DND-41 (cell line): ENCODE data around the gene ADGRG6.
"Not testable (repeated sequence)": the region's sequence is repeated elsewhere in the genome, so short reads cannot be mapped to it uniquely, and the experiment has no call there.

Source experiments
- ATAC-seq: fragments of 200-7000 bp; cut with Tn5 transposase; 3 replicates; pipeline ENCODE4 v1.9.1; 2021; ENCODE audit warnings: low read depth; ENCODE audit not compliant: insufficient read depth
- DNase-seq: peaks from one replicate; pipeline ENCODE4 v3.0.0-alpha.2; 2020
- H2AFZ ChIP-seq: 2 replicates; pipeline ENCODE4 v1.6.0; 2012; ENCODE audit warnings: low read depth, low read length
- H3K27ac ChIP-seq: 2 replicates; pipeline ENCODE4 v1.5.1; 2012; ENCODE audit warnings: low read length, inconsistent platforms
- H3K27me3 ChIP-seq: fragments of 200-600 bp; sonication (generic); 2 replicates; pipeline ENCODE4 v1.6.0; 2012; ENCODE audit warnings: low read length, mild to moderate bottlenecking, inconsistent platforms; ENCODE audit not compliant: insufficient read depth, poor library complexity
- H3K36me3 ChIP-seq: 2 replicates; pipeline ENCODE4 v1.5.1; 2012; ENCODE audit warnings: low read length, inconsistent platforms; ENCODE audit not compliant: insufficient read depth
- H3K4me1 ChIP-seq: 2 replicates; pipeline ENCODE4 v1.5.1; 2012; ENCODE audit warnings: mild to moderate bottlenecking, low read length; ENCODE audit not compliant: insufficient read depth
- H3K4me2 ChIP-seq: 2 replicates; pipeline ENCODE4 v1.6.0; 2012; ENCODE audit warnings: mild to moderate bottlenecking, moderate library complexity, low read length, inconsistent platforms; ENCODE audit not compliant: insufficient read depth
- H3K4me3 ChIP-seq, 2 experiments: fragments of 200-600 bp in 1 of 2; shearing (Covaris generic) in 1 of 2; 2 replicates each; pipeline ENCODE4 v1.5.1; 2012 to 2016; ENCODE audit warnings: inconsistent platforms in 2 of 2, low read length in 2 of 2, mild to moderate bottlenecking in 2 of 2, low read depth in 1 of 2, moderate library complexity in 1 of 2
- H3K79me2 ChIP-seq: 2 replicates; pipeline ENCODE4 v1.6.0; 2012; ENCODE audit warnings: low read length, inconsistent platforms; ENCODE audit not compliant: insufficient read depth
- H3K9ac ChIP-seq: 2 replicates; pipeline ENCODE4 v1.6.0; 2012; ENCODE audit warnings: low read depth, mild to moderate bottlenecking, inconsistent platforms, low read length, moderate library complexity
- H3K9me3 ChIP-seq: 2 replicates; pipeline ENCODE4 v1.5.1; 2012; ENCODE audit warnings: low read length, moderate library complexity, mild to moderate bottlenecking, inconsistent platforms; ENCODE audit not compliant: insufficient read depth, severe bottlenecking
- H4K20me1 ChIP-seq: 2 replicates; pipeline ENCODE4 v1.6.0; 2012; ENCODE audit warnings: low read length; ENCODE audit not compliant: insufficient read depth
- EZH2 ChIP-seq: IDR thresholded peaks from 3 replicates; pipeline ENCODE4 v1.6.1; 2012; ENCODE audit warnings: borderline replicate concordance, low read depth, mild to moderate bottlenecking, moderate library complexity, low read length, inconsistent platforms; ENCODE audit not compliant: severe bottlenecking
- TF ChIP-seq, protein P1 (sequence below): IDR thresholded peaks from 2 replicates; pipeline ENCODE4 v1.5.1; 2012; ENCODE audit warnings: borderline replicate concordance, low read length, moderate library complexity, mild to moderate bottlenecking; ENCODE audit not compliant: poor library complexity, severe bottlenecking; ENCODE audit errors: extremely low read depth

The ADGRG6 gene

DNA sequence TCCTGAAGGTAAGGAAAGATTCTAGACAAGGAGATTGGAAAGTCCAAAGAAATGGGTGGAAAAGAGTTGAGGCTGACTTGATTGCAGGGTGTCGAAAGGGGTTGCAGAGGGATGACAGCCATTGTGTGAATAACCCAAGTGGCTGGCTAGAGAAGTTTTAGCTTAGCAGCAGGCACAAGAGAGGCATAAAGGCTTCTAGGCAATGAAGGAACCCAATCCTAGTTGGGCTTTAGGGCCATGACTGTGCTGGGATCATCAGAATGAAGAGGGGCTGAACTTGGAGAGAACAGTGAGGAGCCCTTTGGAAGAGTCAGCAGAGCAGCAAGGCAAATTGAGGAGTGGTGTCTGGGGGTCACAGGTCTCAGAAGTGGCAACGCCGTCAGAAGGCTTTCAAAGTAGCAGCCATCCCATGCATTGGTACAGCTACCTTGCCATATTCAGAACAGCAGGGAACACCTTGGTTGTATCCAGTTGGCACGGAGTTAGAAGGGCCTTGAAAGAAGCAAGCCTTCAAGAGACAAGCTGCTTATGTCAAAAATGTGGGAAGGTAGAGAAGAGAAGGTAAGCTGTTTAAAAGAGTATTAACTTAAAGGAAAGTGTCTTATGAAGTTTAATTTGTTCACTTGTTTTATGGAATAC lies 146.4 kb downstream of the ADGRG6 start:
- peaks cover 3% of the 10 kb centered on the region for H3K27me3 ChIP-seq
- ATAC-seq (no peak), DNase-seq (no peak)
- H3K4me2 ChIP-seq, result no peak overlapping the region
- no peaks in the 10 kb centered on the region for H3K4me1 ChIP-seq
- TF ChIP-seq, protein P1, sequence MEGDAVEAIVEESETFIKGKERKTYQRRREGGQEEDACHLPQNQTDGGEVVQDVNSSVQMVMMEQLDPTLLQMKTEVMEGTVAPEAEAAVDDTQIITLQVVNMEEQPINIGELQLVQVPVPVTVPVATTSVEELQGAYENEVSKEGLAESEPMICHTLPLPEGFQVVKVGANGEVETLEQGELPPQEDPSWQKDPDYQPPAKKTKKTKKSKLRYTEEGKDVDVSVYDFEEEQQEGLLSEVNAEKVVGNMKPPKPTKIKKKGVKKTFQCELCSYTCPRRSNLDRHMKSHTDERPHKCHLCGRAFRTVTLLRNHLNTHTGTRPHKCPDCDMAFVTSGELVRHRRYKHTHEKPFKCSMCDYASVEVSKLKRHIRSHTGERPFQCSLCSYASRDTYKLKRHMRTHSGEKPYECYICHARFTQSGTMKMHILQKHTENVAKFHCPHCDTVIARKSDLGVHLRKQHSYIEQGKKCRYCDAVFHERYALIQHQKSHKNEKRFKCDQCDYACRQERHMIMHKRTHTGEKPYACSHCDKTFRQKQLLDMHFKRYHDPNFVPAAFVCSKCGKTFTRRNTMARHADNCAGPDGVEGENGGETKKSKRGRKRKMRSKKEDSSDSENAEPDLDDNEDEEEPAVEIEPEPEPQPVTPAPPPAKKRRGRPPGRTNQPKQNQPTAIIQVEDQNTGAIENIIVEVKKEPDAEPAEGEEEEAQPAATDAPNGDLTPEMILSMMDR, result no peak
- no peak for TF ChIP-seq EZH2
- no peaks in the 10 kb centered on the region for H3K79me2 ChIP-seq
- H3K36me3 ChIP-seq, result no peaks in the 10 kb centered on the region
- H2AFZ ChIP-seq, result no peak overlapping the region
- H4K20me1 ChIP-seq, result no peaks in the 10 kb centered on the region
- no peak overlapping the region for H3K9ac ChIP-seq
- no peaks in the 10 kb centered on the region for H3K9me3 ChIP-seq
- H3K4me3 ChIP-seq, result no peak overlapping the region
- H3K27ac ChIP-seq, result no peak overlapping the region

DNA sequence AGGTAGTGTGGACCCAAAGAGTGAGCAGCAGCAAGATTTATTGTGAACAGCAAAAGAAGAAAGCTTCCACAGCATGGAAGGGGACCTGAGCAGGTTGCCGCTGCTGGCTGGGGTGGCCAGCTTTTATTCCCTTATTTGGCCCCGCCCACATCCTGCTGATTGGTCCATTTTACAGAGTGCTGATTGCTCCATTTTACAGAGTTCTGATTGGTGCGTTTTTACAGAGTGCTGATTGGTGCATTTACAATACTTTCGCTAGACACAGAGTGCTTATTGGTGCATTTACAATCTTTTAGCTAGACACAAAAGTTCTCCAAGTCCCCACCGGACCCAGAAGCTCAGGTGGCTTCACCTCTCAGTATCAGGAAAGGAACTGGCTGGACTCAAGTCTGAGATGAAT lies 149.0 kb downstream of the ADGRG6 start:
- H3K4me3 ChIP-seq, ATAC-seq, H3K4me1 ChIP-seq, DNase-seq, H3K79me2 ChIP-seq, H2AFZ ChIP-seq, H3K27ac ChIP-seq, H3K9me3 ChIP-seq, H3K27me3 ChIP-seq, H3K9ac ChIP-seq, H3K4me2 ChIP-seq, H3K36me3 ChIP-seq, H4K20me1 ChIP-seq: not testable (repeated sequence)

DNA sequence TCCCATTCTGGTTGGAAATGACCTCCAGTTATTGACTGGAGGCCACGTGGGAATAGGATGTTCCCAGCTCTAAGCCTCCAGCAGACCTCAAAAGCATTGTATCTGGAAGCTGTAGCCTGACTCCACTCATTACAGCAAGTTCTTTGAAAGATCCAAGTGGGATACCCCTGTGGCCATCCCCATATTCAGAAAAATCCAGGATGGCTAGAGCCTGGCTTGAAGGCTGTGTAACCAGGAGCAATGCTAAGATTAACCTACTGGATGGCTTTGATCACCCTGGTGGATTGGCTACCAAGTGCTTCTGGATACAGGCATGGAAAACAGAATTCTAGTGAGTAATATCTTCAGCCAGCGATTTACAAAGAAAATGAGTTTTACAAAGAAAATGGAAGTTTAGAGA lies 151.2 kb downstream of the ADGRG6 start:
- no peaks in the 10 kb centered on the region for H3K9me3 ChIP-seq
- ATAC-seq (no peak), DNase-seq (no peak)
- H3K4me2 ChIP-seq, result no peak overlapping the region
- H3K4me3 ChIP-seq, result no peak overlapping the region
- H3K9ac ChIP-seq, result no peak overlapping the region
- no peak overlapping the region for H2AFZ ChIP-seq
- TF ChIP-seq, protein P1, result no peak
- no peak for TF ChIP-seq EZH2
- H3K27me3 ChIP-seq, result no peaks in the 10 kb centered on the region
- H3K4me1 ChIP-seq, result no peaks in the 10 kb centered on the region
- no peaks in the 10 kb centered on the region for H4K20me1 ChIP-seq
- H3K79me2 ChIP-seq, result no peaks in the 10 kb centered on the region
- no peaks in the 10 kb centered on the region for H3K36me3 ChIP-seq
- H3K27ac ChIP-seq, result no peak overlapping the region

DNA sequence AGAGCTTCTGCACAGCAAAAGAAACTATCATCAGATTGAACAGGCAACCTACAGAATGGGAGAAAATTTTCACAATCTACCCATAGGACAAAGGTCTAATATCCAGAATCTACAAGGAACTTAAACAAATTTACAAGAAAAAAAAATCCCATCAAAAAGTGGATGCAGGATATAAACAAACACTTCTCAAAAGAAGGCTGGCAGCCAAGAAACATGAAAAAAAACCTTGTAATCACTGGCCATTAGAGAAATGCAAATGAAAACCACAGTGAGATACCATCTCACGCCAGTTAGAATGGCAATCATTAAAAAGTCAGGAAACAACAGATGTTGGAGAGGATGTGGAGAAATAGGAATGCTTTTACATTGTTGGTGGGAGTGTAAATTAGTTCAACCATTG lies 152.4 kb downstream of the ADGRG6 start:
- H3K9ac ChIP-seq, H3K4me2 ChIP-seq, H3K4me1 ChIP-seq, ATAC-seq, H3K9me3 ChIP-seq, H3K27ac ChIP-seq, H3K36me3 ChIP-seq, H3K79me2 ChIP-seq, H2AFZ ChIP-seq, H4K20me1 ChIP-seq, H3K4me3 ChIP-seq, DNase-seq, H3K27me3 ChIP-seq: not testable (repeated sequence)

DNA sequence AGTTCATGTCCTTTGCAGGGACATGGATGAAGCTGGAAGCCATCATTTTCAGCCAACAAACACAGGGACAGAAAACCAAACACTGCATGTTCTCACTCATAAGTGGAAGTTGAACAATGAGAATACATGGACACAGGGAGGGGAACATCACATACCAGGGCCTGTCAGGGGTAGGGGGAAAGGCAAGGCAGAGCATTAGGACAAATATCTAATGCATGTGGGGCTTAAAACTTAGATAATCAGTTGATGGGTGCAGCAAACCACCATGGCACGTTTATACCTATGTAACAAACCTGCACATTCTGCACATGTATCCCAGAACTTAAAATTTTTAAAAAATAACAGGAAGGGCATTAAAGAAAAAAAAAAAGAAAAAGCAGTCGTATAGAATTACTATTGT lies 153.0 kb downstream of the ADGRG6 start:
- not testable (repeated sequence) for H3K9me3 ChIP-seq, H3K4me2 ChIP-seq, H3K4me3 ChIP-seq, ATAC-seq, DNase-seq, H3K27ac ChIP-seq, H2AFZ ChIP-seq, H4K20me1 ChIP-seq, H3K27me3 ChIP-seq, H3K36me3 ChIP-seq, H3K4me1 ChIP-seq, H3K9ac ChIP-seq, H3K79me2 ChIP-seq
